K562 (cell line): Measurements from ENCODE around the gene TNFAIP8L2. TPM values are rescaled to one million over a fixed set of nuclear protein-coding genes. Genes with fewer than 3 reads are reported as not detected.
A peak's percentile ranks its signal among the peaks of the same experiment; 100 is the strongest.

Experiments used
- AFF1 ChIP-seq, 2 experiments: fragments of 450-650 bp; IDR thresholded peaks; 2 replicates each; pipeline ENCODE4 v1.6.1; 2018; ENCODE audit warnings: mild to moderate bottlenecking in 2 of 2, low read depth in 1 of 2; ENCODE audit not compliant: partially characterized antibody in 2 of 2
- CCNT2 ChIP-seq: IDR thresholded peaks from 2 replicates; pipeline ENCODE4 v1.6.1; 2011; ENCODE audit warnings: borderline replicate concordance, low read depth, mild to moderate bottlenecking, moderate library complexity, mixed read lengths, low read length; ENCODE audit not compliant: insufficient read length; ENCODE audit errors: extremely low read depth
- CHD4 ChIP-seq: fragments of 200-600 bp; sonication (generic); IDR thresholded peaks from 3 replicates; pipeline ENCODE4 v1.6.1; 2012; ENCODE audit warnings: low read depth, mild to moderate bottlenecking, mixed read lengths, low read length, inconsistent platforms; ENCODE audit not compliant: insufficient read depth, insufficient replicate concordance, poor library complexity, severe bottlenecking
- DPF2 ChIP-seq: fragments of 450-650 bp; IDR thresholded peaks from 2 replicates; pipeline ENCODE4 v1.6.1; 2016
- KLF16 ChIP-seq: IDR thresholded peaks from 2 replicates; pipeline ENCODE4 v1.6.1; 2016; ENCODE audit warnings: antibody characterized with exemption
- L3MBTL2 ChIP-seq: fragments of 450-650 bp; IDR thresholded peaks from 2 replicates; pipeline ENCODE4 v1.6.1; 2016; ENCODE audit warnings: mild to moderate bottlenecking, moderate library complexity
- LCOR ChIP-seq: sonication (generic); formaldehyde crosslinking; IDR thresholded peaks from 2 replicates; pipeline ENCODE4 v1.8.0; 2022; ENCODE audit warnings: mild to moderate bottlenecking, missing genetic modification reagents
- MAX ChIP-seq: sonication (generic); formaldehyde crosslinking; IDR thresholded peaks from 2 replicates; pipeline ENCODE4 v1.9.0; 2022; ENCODE audit warnings: mild to moderate bottlenecking, missing genetic modification reagents
- MNT ChIP-seq, 2 experiments: fragments of 450-650 bp; conservative IDR thresholded peaks; 2 replicates each; pipeline ENCODE4 v1.6.1; 2017; ENCODE audit warnings: mild to moderate bottlenecking in 2 of 2, moderate library complexity in 2 of 2
- MXI1 ChIP-seq: IDR thresholded peaks from 2 replicates; pipeline ENCODE4 v1.6.1; 2011; ENCODE audit warnings: low read depth, mild to moderate bottlenecking, improper control_type of control experiment, low read length
- NONO ChIP-seq, 2 experiments: fragments of 200-400 bp in 1 of 2; fragments of 450-650 bp in 1 of 2; formaldehyde crosslinking in 1 of 2; IDR thresholded peaks; 2 replicates each; pipeline ENCODE4 v1.6.1; 2017; ENCODE audit warnings: low read depth in 2 of 2, mild to moderate bottlenecking in 2 of 2, moderate library complexity in 2 of 2, low read length in 1 of 2
- RBM34 ChIP-seq: fragments of 200-400 bp; formaldehyde crosslinking; IDR thresholded peaks from 2 replicates; pipeline ENCODE4 v1.6.1; 2018; ENCODE audit warnings: low read length, borderline replicate concordance; ENCODE audit not compliant: insufficient read depth
- SAFB2 ChIP-seq: fragments of 200-400 bp; formaldehyde crosslinking; IDR thresholded peaks from 2 replicates; pipeline ENCODE4 v1.6.1; 2018; ENCODE audit warnings: borderline replicate concordance, low read length, low read depth, moderate library complexity; ENCODE audit not compliant: severe bottlenecking
- SMARCA4 ChIP-seq: fragments of 450-650 bp; IDR thresholded peaks from 2 replicates; pipeline ENCODE4 v1.6.1; 2016
- ZBTB33 ChIP-seq: sonication (generic); formaldehyde crosslinking; IDR thresholded peaks from 2 replicates; pipeline ENCODE4 v1.8.1; 2023; ENCODE audit warnings: mild to moderate bottlenecking, missing genetic modification reagents
- ZNF239 ChIP-seq: fragments of 250-450 bp; sonication (Bioruptor Pico); IDR thresholded peaks from 2 replicates; pipeline ENCODE4 v1.4.0; 2020; ENCODE audit warnings: mild to moderate bottlenecking
- ZNF561 ChIP-seq: fragments of 450-650 bp; formaldehyde crosslinking; conservative IDR thresholded peaks from 2 replicates; pipeline ENCODE4 v1.4.0; 2020; ENCODE audit warnings: mild to moderate bottlenecking, moderate library complexity
- polyA plus RNA-seq, 8 experiments: library from polyadenylated mRNA; depleted of rRNA in 4 of 8; stranded (reverse) in 5 of 8; unstranded in 3 of 8; fragments of >200 nt; fragmentation: Nextera tagmentation in 2 of 8; fragmentation: Illumina TruSeq in 1 of 8; extraction: Ambion mirVana in 2 of 8; extraction: Trizol in 1 of 8; gene quantifications; 2 replicates each; pipeline versions ENCODE4 v1.2.1 to v1.2.3, GENCODE V29; 2011 to 2014; ENCODE audit warnings: inconsistent platforms in 1 of 8, missing spikeins in 1 of 8
- total RNA-seq, 7 experiments: library from RNA; depleted of rRNA in 6 of 7; stranded (reverse); fragments of >200 nt in 6 of 7; fragmentation: Illumina TruSeq in 2 of 7; extraction: Trizol in 2 of 7; gene quantifications; 2 replicates each; pipeline versions ENCODE4 v1.2.1 to v1.2.3, GENCODE V29; 2011 to 2021; ENCODE audit warnings: low replicate concordance in 1 of 7
- TF ChIP-seq, protein P1 (sequence below): sonication (generic); formaldehyde crosslinking; IDR thresholded peaks from 2 replicates; pipeline ENCODE4 v1.8.1; 2023; ENCODE audit warnings: mild to moderate bottlenecking, missing genetic modification reagents, moderate library complexity

TNFAIP8L2 gene
- total and polyA plus RNA-seq, 9 of the 15 experiments (the other 6 are each of a cell fraction or from before 2014, with no cell fraction given), result 0.05 to 1.7 (median 0.52) TPM

- TF ChIP-seq MNT (conservative IDR thresholded peaks at IDR 0.05), result peak in 1 of 2 experiments; percentile 47; a peak in 1 of 4 replicates
- TF ChIP-seq LCOR (CRISPR knock-in tag), result peak; percentile 83
- TF ChIP-seq SMARCA4, result no peak
- TF ChIP-seq AFF1 (IDR thresholded peaks at IDR 0.05; ENCODE audit: low read depth in 1 of 2, partially characterized antibody in 2 of 2), result no peak
- TF ChIP-seq, protein P1, sequence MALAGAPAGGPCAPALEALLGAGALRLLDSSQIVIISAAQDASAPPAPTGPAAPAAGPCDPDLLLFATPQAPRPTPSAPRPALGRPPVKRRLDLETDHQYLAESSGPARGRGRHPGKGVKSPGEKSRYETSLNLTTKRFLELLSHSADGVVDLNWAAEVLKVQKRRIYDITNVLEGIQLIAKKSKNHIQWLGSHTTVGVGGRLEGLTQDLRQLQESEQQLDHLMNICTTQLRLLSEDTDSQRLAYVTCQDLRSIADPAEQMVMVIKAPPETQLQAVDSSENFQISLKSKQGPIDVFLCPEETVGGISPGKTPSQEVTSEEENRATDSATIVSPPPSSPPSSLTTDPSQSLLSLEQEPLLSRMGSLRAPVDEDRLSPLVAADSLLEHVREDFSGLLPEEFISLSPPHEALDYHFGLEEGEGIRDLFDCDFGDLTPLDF (CRISPR knock-in tag), result peak; percentile 25; the same call in 1 of the 2 replicates
- TF ChIP-seq ZNF239 (CRISPR knock-in tag), result no peak
- no peak for TF ChIP-seq ZNF561 (CRISPR knock-in tag)
- TF ChIP-seq RBM34, result no peak
- TF ChIP-seq L3MBTL2, result peak; percentile 66; the same call in 1 of the 2 replicates
- TF ChIP-seq CCNT2, result peak; percentile 33
- no peak for TF ChIP-seq MXI1
- TF ChIP-seq KLF16, result no peak
- TF ChIP-seq SAFB2, result no peak
- no peak for TF ChIP-seq NONO (IDR thresholded peaks at IDR 0.05; ENCODE audit: low read depth in 2 of 2, low read length in 1 of 2)
- TF ChIP-seq CHD4, result no peak
- TF ChIP-seq DPF2, result no peak
- 0 out of 2 replicates have a peak, but pooled peaks have one; percentile 9 for TF ChIP-seq ZBTB33
- TF ChIP-seq MAX, result peak; percentile 76
Observed at GRCh38 chr1:151146412-151147131, 9.9 kb upstream of the TNFAIP8L2 start, which contains the start of gene SEMA6C (continued).
